ENCODE data around the gene PARD6G.

Gene PARD6G

DNA sequence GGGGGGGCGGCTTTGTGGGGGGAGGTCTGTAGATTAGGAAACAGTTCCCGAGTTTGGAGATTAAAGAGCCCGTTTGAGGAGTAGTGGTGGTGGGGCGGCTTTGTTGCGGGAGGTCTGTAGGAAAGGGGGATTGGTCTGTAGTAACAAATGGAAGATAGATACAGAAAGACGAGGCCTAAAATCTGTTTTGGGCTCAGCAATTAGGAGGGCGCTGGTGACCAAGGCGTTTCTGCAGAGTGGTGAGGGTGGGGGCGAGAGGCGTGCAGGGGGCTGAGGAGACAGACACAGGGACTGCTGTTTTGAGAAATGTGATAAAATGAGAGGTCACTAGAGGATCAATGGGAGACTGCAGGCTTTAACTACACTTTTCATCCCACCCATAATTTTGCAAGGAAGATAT is 139.9 kb downstream of the PARD6G start:
- no peak for DNase-seq (ENCODE audit: low spot score)
